T-helper 1 cell treated with Interleukin-12 subunit alpha and Interleukin-12 subunit beta and Interleukin-4 antibody, amounts not matched to agents 30 ng/mL and 1 ng/mL, for 36 hours (primary cell): Measurements from ENCODE around the gene KDM2A. TPM values are rescaled to one million over a fixed set of nuclear protein-coding genes. Genes with fewer than 3 reads are reported as not detected.
"Not testable (repeated sequence)": the region's sequence is repeated elsewhere in the genome, so short reads cannot be mapped to it uniquely, and the experiment has no call there.

Experiments
- intact Hi-C: fragments of 100-400 bp; cut with micrococcal nuclease; formaldehyde crosslinking; loops from one replicate; pipeline ENCODE4 v1.15.1; 2024
- total RNA-seq: library from RNA; stranded (reverse); gene quantifications from 2 replicates; pipeline ENCODE4 v1.2.3, GENCODE V29; 2022

Gene KDM2A
- total RNA-seq, 1 donor from 2014 or later = 149 TPM

DNA sequence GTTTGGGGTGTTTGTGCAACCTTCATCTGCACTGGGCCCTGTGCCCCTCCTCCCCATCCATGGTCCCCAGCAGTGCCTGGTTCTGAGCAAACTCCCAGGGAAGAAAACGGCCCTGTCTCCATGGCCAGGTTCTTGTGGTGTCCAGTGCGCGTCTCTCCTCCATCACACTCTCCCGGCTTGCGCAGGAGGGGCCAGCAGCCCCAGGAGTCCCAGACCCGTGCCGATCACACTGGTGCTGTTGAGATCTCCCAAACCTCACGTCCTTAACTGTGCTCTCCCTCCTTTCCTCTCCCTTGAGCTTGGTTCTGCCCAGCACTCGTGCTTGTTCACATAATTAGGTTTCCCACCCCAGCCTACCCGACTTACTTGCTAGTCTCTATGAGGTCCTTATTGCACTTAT, 136.3 kb downstream of the KDM2A start:
- intact Hi-C loops = no loop called here

- intact Hi-C loops = no loop called here
Measured at GRCh38 chr11:67255864-67256263, 136.8 kb downstream of the KDM2A start.

- intact Hi-C loops = no loop called here
Measured at GRCh38 chr11:67256477-67257135, 137.5 kb downstream of the KDM2A start.

DNA sequence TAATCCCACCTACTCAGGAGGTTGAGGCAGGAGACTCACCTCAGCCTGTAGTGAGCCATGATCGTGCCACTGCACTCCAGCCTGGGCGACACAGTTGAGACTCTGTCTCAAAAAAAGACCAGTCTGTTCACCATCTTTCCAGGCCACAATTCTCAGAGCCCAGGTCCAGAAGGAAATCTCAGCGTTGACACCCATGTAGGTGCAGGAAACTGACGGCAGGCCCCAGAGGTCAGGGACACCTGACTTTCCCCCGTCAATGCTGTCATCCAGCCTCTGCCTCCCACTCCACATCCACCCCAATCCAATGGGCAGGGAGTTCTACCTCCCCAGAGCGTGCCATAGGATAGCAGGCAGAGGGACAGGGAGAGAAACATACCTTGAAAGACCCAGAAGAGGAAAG, 141.3 kb downstream of the KDM2A start:
- intact Hi-C loops = no loop called here

GRCh38 chr11:67260885-67261639, 142.0 kb downstream of the KDM2A start:
- intact Hi-C loops = not testable (repeated sequence)

DNA sequence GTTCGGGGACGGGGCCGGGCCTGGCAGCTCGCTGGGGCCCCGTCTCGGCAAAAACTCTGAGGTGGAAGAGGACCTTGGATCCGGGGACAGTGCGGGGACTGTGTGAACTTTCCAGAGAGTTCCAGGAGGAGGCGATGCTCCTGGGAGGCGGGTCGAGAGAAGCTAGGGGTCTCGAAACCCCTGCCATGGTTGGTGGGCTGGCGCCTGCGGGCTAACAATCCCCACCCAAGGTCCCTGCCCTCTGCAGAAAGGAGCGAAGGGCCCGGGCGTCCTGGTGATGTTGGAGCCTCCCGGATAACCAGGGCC, 142.5 kb downstream of the KDM2A start:
- intact Hi-C loops = no loop called here

DNA sequence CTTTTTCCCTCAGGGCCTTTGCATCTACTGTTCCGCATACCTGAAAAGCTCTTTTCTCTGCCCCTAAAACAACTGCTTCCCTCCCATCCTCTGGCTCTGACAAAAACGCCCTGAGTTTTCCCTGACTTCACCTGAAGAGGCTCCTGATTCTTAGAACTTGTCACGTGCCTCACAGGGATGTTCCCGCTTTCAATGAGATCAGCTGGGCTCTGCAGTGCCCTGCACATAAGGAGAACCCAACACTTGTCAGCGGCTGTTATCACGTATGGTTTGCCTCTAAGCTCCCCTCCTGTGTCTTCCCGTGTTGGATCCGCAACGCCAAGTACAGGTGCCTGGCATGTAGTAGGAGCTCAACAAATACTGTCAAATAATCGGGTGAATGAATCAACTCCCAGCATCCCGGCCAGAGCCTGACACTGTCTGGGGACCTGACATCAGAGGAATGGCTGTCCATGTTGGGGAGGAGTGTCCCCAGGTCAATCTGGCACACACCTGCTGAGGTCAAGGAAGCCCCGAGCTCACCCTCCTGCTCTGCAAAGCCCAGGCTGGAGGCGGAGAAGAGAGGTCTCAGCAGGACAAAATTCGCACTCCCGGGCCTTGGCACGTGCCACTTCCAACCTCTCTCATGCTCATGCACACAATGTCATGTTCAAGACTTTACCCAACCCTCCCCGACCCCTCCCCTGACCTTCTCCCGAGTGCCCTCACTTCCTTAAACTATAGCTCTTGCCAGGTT, 143.1 kb downstream of the KDM2A start:
- intact Hi-C loops = loop anchor here (1.0 kb wide), 3 partner anchors 9 to 120 kb away; no protein-coding TSS in a partner anchor

DNA sequence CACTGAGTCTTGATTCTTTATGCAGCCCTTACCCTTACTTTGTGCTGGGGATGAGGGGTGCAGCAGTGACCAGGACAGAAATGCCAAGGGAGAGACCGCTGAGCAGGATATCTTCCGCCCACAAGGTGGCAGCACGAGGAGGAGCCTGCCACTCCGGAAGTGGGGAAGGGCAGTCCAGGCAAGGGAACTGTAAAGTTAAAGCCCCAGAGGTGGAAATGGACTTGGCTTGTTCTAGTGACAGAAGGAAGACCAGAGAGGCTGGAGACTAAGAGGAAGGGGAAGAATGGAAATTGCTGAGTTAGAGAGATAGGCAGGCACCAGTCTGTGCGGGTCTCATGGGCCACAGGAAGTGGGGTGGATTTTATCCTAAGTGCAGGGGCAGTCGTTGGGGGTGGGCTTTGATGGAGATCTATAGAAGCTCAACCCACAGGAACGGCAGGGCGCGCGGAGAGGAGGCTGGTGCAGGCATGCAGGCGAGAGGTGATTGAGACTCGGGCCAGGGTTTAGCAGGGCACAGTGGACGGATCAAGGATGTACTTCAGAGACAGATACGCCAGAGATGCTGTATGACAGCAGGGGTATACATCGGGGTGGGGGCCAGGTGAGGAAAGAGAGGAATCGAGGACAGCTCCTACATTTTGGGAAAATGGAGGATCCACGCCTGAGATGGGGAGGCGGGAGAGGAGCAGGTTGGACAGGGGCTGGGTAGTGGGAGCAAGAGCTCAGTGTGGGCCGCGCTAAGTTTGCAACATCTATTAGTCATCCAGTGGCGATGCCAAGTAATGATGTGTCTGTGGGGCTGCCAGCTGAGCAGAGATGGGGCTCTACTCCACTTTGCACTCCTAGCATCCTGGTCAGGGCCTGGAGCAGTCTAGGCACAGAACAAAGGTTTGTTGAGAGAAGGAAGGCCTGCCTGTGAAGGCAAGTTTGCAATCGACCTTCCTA, 143.9 kb downstream of the KDM2A start:
- intact Hi-C loops = loop anchor here (1.0 kb wide), 3 partner anchors 10 to 119 kb away; no protein-coding TSS in a partner anchor

GRCh38 chr11:67264260-67264659, 145.2 kb downstream of the KDM2A start:
- intact Hi-C loops = no loop called here

DNA sequence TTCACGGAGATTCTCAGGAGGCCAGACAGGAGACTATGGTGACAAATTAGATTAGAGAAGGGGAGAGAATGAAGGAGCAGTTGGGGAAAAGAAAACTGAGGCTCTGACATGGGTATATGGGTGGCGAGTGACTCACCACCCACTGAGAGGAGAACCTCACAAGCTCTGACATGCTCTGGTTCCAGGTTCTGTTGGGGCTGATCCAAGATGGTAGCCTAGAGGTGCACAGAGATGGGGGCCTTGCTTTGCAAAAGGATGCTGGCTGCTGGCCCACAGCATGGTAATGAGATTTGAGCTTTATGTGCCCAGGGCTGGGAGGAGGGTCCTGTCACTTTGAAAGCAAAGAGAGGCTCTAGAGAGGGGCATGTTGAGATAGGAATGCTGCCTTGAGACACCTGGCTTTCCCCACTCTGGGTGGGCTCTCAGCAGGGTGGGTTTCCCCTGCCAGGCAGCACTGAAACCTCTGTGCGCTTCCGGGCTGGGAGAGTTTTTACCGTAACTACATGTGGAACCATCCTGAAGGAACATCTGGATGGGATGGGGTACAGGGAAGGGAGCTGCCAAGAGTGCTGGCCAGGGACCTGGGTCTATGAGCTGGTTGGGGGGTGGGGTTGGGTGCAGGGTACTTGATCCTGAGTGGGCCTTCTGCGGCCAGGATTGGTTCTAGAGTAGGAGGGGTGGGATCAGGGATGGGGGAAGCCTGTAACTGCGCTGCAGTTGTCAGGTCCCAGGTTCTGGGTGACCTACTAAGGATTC, 146.0 kb downstream of the KDM2A start:
- intact Hi-C loops = no loop called here

- intact Hi-C loops = no loop called here
Measured at GRCh38 chr11:67265633-67266448, 146.8 kb downstream of the KDM2A start.

DNA sequence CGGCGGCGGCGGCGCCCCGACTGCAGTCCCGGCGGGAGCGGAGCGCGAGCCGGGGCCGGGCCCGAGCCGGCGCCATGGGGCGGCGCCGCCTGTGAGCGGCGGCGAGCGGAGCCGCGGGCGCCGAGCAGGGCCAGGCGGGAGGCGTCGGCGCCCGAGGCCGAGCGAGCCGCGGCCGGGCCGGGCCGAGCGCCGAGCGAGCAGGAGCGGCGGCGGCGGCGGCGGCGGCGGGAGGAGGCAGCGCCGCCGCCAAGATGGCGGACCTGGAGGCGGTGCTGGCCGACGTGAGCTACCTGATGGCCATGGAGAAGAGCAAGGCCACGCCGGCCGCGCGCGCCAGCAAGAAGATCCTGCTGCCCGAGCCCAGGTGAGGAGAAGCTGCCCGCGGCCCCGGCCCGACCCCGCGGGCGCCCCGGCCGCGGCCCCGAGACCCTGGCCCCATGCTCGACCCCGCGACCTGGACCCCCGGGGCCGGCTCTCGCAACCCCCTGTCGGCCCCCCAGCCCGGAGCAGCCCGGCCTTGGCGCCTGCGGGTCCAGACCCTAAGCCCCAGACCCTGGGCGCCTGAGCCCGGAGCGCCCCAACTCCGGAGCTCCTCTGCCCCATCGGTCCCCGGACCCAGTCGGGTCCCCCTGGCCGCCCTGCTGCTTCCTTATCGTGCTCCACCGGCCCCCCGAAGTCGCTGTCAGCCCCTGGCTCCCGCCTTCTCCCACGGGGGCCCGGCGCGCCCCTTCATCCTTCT, 147.6 kb downstream of the KDM2A start, which contains the start of gene GRK2:
TSS of gene GRK2 (plus strand) at position 25 of the 739 bp plus-strand sequence. CDS start at position 252, 227 bp downstream.
- intact Hi-C loops = no loop called here

- intact Hi-C loops = loop anchor here (1.0 kb wide), 4 partner anchors 10 to 50 kb away; no protein-coding TSS in a partner anchor
Measured at GRCh38 chr11:67267188-67268080, 148.4 kb downstream of the KDM2A start.

- intact Hi-C loops = loop anchor here (1.0 kb wide), 4 partner anchors 9 to 49 kb away; no protein-coding TSS in a partner anchor
Measured at GRCh38 chr11:67268081-67268961, 149.3 kb downstream of the KDM2A start.

GRCh38 chr11:67268962-67269268, 149.9 kb downstream of the KDM2A start:
- intact Hi-C loops = loop anchor here (1.0 kb wide), 4 partner anchors 8 to 48 kb away; no protein-coding TSS in a partner anchor
